Left lung (tissue), 10 donors: ENCODE data around the gene SEMA6D. TPM values are rescaled to one million over a fixed set of nuclear protein-coding genes. Genes with fewer than 3 reads are reported as not detected.
A peak's percentile ranks its signal among the peaks of the same experiment; 100 is the strongest.
"Not testable (repeated sequence)": the region's sequence is repeated elsewhere in the genome, so short reads cannot be mapped to it uniquely, and the experiment has no call there.

Experiments used
- ATAC-seq: fragments of 200-7000 bp; cut with Tn5 transposase; one replicate; pipeline ENCODE4 v1.9.1; 2020; ENCODE audit warnings: moderate library complexity
- DNase-seq, 4 donors: peaks; one replicate each; pipeline ENCODE4 v3.0.0-alpha.2; 2013 to 2020
- H3K27ac ChIP-seq, 2 donors: fragments of 200-600 bp; sonication (generic) in 1 of 2; one replicate each; pipeline versions ENCODE4 v1.5.0 to v1.8.0; 2020 to 2021
- H3K27me3 ChIP-seq, 2 donors: fragments of 200-600 bp; sonication (generic) in 1 of 2; one replicate each; pipeline versions ENCODE4 v1.5.0 to v1.8.0; 2020 to 2021
- H3K36me3 ChIP-seq, 2 donors: fragments of 200-600 bp; sonication (generic) in 1 of 2; one replicate each; pipeline versions ENCODE4 v1.5.0 to v1.8.0; 2020 to 2021
- H3K4me1 ChIP-seq, 2 donors: fragments of 200-600 bp; one replicate each; pipeline ENCODE4 v1.8.0; 2021
- H3K4me3 ChIP-seq, 2 donors: fragments of 200-600 bp; sonication (generic) in 1 of 2; one replicate each; pipeline versions ENCODE4 v1.5.0 to v1.8.0; 2020 to 2021; ENCODE audit warnings: mild to moderate bottlenecking in 1 of 2
- H3K9me3 ChIP-seq, 2 donors: fragments of 200-600 bp; sonication (generic) in 1 of 2; one replicate each; pipeline versions ENCODE4 v1.5.0 to v1.8.0; 2020 to 2021
- CTCF ChIP-seq, 2 donors: fragments of 200-600 bp; sonication (generic) in 1 of 2; IDR thresholded peaks; one replicate each; pipeline versions ENCODE4 v1.5.0 to v1.8.0; 2021; ENCODE audit warnings: antibody characterized with exemption in 2 of 2
- intact Hi-C, 2 donors: fragments of 100-400 bp; cut with DNase I; formaldehyde crosslinking; loops; one replicate each; pipeline versions ENCODE4 v1.11.2 to v1.14.2; 2022
- polyA plus RNA-seq, 6 donors: library from polyadenylated mRNA; unstranded; fragments of 120-200 nt; gene quantifications; one replicate each; pipeline ENCODE4 v1.2.1, GENCODE V29; 2013; ENCODE audit not compliant: insufficient read length in 6 of 6
- total RNA-seq, 2 donors: library from RNA; stranded (reverse); fragmentation: NEBNext Ultra II Directional; extraction: Animal tissue kit (Norgen Biotek cat#: 25700); gene quantifications; one replicate each; pipeline ENCODE4 v1.2.1, GENCODE V29; 2021
- donor health status: DM: no; HTN: yes; CAD: no.
- donor health status: DM: no; HTN: no; CAD: no.

The SEMA6D gene
- total and polyA plus RNA-seq, 8 donors = 5.9 to 48.2 (median 39.6) TPM

GRCh38 chr15:47733085-47733484 lies 15.8 kb downstream of the SEMA6D start:
- H3K36me3 ChIP-seq = no peaks in the 10 kb centered on the region
- no peak overlapping the region for H3K4me3 ChIP-seq
- no peaks in the 10 kb centered on the region for H3K9me3 ChIP-seq
- no peak overlapping the region for H3K27ac ChIP-seq
- H3K4me1 ChIP-seq = no peaks in the 10 kb centered on the region
- H3K27me3 ChIP-seq = no peaks in the 10 kb centered on the region
- ATAC-seq (no peak), DNase-seq (no peak)
- TF ChIP-seq CTCF (IDR thresholded peaks at IDR 0.05) = no peak
- intact Hi-C loops = no loop called here

GRCh38 chr15:47736143-47736786 lies 19.0 kb downstream of the SEMA6D start:
- ATAC-seq (no peak), DNase-seq (peak in 2 of 4 donors; percentile 61 to 69)
- Histone ChIP-seq H3K9me3 (no peaks in the 10 kb centered on the region), H3K27me3 (no peaks in the 10 kb centered on the region), H3K4me3 (no peak overlapping the region), H3K4me1 (no peaks in the 10 kb centered on the region), H3K27ac (no peak overlapping the region), H3K36me3 (no peaks in the 10 kb centered on the region)
- TF ChIP-seq CTCF (IDR thresholded peaks at IDR 0.05) = no peak
- intact Hi-C loops = no loop called here

- TF ChIP-seq CTCF (IDR thresholded peaks at IDR 0.05) = no peak
- no peaks in the 10 kb centered on the region for H3K36me3 ChIP-seq
- no peak overlapping the region for H3K27ac ChIP-seq
- DNase-seq (no peak), ATAC-seq (no peak)
- no peak overlapping the region for H3K4me3 ChIP-seq
- no peaks in the 10 kb centered on the region for H3K9me3 ChIP-seq
- intact Hi-C loops = no loop called here
- no peaks in the 10 kb centered on the region for H3K27me3 ChIP-seq
- no peaks in the 10 kb centered on the region for H3K4me1 ChIP-seq
Observed at GRCh38 chr15:47737477-47737876, 20.2 kb downstream of the SEMA6D start.

GRCh38 chr15:47738144-47738825 lies 21.0 kb downstream of the SEMA6D start:
- DNase-seq = peak in 2 of 4 donors; percentile 64 to 81
- H3K27ac ChIP-seq, ATAC-seq: not testable (repeated sequence)

GRCh38 chr15:47741082-47741481 lies 23.8 kb downstream of the SEMA6D start:
- TF ChIP-seq CTCF (IDR thresholded peaks at IDR 0.05) = no peak
- H3K27ac ChIP-seq = no peak overlapping the region
- no peak for ATAC-seq
- DNase-seq = no peak
- intact Hi-C loops = no loop called here
- no peaks in the 10 kb centered on the region for H3K9me3 ChIP-seq
- H3K4me3 ChIP-seq = no peak overlapping the region
- H3K36me3 ChIP-seq = no peaks in the 10 kb centered on the region
- H3K4me1 ChIP-seq = no peaks in the 10 kb centered on the region
- H3K27me3 ChIP-seq = no peaks in the 10 kb centered on the region

More at GRCh38 chr15:47738144-47738825, 21.0 kb downstream of the SEMA6D start:
- intact Hi-C loops, H3K9me3 ChIP-seq, H3K4me3 ChIP-seq, H3K4me1 ChIP-seq, H3K27me3 ChIP-seq, H3K36me3 ChIP-seq: not testable (repeated sequence)
